Activated naive CD4-positive, alpha-beta T cell (primary cell): ENCODE measurements around the gene ZFYVE28.
"Not testable (repeated sequence)": the region's sequence is repeated elsewhere in the genome, so short reads cannot be mapped to it uniquely, and the experiment has no call there.

ENCODE experiments used
- DNase-seq, 4 experiments: peaks; one replicate each; lab custom pipeline; 2025; lab: John Stamatoyannopoulos, UW

ZFYVE28 gene

DNA sequence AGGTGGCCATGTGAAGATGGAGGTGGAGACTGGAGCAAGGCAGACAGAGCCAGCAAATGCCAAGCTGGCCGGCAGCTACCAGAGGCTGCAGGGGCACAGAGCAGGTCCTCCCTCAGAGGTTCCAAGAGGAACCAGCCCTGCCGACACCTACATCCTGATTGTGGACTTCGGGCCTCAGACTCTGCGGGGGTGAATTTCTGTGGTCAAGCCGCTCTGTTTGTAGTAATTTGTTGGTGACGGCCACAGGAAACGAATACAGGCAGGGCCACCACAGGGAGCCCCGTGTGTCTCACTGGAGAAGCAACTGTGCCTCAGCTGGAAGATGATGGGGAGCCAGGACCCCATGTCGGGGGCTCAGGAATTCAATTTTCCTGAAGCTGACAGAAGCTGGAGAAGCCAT, 28.3 kb downstream of the ZFYVE28 start:
- DNase-seq = no peak

DNA sequence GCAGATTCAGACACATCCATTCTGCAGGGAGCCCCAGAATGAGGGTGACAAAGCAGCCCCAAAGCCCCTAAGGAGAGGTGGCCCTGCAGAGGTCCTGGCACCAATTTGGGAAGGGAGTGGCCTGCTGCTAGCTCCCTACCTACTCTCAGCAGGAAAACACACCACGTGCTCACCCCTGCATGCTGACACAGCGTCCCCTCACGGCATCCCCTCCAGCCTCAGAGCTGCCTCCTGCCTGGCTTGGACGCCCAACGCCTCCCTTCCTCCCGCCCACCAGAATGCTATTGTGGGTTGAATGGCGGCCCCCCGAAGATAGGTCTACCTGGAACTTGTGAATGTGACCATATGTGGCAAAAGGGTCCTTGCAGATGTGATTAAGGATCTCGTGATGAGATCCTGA, 28.8 kb downstream of the ZFYVE28 start:
- DNase-seq = no peak

GRCh38 chr4:2388429-2389182, 29.8 kb downstream of the ZFYVE28 start:
- DNase-seq = no peak

- no peak for DNase-seq
Observed at GRCh38 chr4:2387829-2388228, 30.6 kb downstream of the ZFYVE28 start.

DNA sequence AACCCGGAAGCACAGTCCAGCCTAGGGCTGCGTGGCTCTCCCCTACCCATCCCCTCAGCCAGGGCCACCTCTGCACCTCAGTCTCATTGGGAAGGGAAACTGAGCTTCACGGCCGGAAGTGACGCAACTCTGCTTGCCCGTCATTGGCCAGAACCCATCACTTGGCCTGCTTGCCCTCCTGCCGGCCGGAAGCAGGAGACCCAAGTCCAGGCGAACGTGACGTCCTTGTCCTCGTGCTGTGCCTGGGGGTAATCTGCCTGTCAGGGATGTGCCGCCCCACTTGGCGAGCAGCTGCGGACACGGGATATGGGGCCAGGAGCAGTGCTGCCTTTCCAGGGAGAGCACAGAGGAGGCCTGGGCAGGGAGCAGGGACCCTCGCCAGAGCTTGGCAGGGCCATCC, 31.2 kb downstream of the ZFYVE28 start:
- DNase-seq = no peak

DNA sequence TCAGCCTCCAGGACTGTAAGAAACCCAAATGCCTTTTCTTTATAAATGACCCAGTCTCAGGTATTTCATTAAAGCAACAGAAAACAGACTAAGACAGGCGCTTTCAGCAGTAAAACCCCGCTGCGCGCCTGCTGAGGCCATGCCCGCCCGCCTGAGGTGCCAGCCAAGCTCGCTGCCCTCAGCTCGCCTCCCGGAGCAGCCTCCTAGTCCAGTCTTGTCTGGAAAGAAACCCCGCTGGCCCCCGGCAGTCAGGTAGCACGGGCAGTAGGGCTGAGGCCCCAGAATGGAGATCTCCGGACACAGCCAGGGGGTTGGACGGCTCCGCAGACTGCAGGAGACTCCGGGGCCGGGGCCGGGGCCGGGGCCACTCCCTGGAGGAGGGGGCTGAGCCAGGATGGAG, 31.7 kb downstream of the ZFYVE28 start:
- DNase-seq = no peak

DNA sequence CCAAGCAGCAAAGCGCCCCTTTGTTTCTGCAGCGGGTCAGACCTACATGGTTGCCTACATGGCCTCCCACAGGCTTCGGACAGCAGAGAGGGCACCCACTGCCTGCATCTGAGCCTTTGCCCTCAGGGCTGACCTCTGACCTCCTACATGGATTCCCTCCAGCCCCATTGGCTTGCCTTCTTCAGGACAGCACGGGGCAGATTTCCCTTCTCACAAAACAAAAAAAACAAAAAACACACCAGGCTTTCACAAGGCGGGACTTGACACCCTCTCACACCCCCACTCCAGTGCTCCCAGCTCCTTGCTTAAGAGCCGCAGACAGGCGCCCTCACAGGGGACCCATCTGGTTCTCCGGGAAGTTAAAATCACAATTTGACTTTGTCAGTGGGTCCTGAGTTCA, 32.9 kb downstream of the ZFYVE28 start:
- DNase-seq = no peak

DNA sequence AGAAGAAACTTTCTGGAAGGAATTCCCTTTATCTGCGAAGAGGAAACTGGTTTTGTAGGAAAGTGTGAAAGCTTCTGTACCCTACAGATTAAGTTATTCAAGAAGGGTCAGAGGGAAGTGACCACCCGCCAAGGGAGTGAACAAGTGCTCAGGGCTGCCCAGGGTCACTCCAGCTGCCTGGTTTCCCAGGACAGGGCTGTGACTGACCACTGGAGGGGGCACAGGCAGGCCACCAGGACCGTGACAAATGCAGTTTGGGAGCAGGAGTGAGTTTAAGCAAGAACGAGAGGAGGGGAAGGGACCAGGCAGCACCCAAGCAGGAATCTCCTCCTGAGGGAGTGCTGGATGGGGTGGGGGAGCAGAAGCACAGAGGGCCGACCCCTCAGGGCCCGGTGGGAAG, 34.2 kb downstream of the ZFYVE28 start:
- DNase-seq = no peak

GRCh38 chr4:2383760-2384159, 34.7 kb downstream of the ZFYVE28 start:
- no peak for DNase-seq

DNA sequence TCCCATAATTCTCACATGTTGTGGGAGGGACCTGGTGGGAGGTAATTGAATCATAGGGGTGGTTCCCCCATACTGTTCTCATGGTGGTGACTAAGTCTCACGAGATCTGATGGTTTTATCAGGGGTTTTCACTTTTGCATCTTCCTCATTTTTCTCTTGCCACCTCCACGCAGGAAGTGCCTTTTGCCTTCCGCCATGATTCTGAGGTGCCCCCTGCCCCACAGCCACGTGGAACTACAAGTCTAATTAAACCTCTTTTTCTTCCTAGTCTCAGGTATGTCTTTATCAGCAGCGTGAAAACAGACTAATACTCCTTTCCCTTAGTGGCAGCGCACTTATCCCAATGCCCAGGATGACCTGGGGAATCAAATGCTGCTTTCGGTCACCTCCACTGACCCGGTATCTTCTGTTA, 35.2 kb downstream of the ZFYVE28 start:
- DNase-seq = not testable (repeated sequence)

DNA sequence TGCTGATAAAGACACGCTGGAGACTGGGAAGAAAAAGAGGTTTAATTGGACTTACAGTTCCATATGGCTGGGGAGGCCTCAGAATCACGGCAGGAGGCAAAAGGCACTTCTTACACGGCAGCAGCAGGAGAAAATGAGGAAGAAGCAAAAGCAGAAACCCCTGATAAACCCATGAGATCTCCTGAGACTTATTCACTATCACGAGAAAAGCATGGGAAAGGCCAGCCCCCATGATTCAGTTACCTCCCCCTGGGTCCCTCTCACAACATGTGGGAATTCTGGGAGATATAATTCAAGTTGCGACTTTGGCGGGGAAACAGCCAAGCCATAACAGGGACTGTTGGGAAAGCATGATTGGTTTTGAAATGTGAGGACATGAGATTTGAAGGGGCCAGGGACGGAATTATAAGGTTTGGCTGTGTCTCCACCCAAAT, 35.7 kb downstream of the ZFYVE28 start:
- not testable (repeated sequence) for DNase-seq

GRCh38 chr4:2380589-2380988, 37.9 kb downstream of the ZFYVE28 start:
- DNase-seq = not testable (repeated sequence)

- DNase-seq = no peak
Observed at GRCh38 chr4:2378898-2379297, 39.5 kb downstream of the ZFYVE28 start.

- DNase-seq = no peak
Observed at GRCh38 chr4:2378401-2378800, 40.0 kb downstream of the ZFYVE28 start.

DNA sequence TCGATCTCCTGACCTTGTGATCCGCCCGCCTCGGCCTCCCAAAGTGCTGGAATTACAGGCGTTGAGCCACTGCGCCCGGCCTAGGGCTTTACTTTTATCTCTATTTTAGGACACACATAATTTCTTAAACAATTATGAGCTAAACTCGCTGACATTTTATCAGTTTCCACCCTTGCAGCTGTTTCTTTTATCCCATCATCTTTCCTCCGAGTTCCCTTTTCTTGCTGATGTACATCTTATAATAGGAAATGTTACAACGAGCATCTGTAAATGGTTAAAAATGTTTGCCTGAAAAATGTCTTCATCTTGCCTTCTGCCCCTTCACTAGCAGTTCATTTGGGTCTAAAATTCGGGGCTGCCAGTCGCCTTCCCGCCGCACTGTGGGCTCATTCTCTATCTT, 41.2 kb downstream of the ZFYVE28 start:
- DNase-seq = no peak

DNA sequence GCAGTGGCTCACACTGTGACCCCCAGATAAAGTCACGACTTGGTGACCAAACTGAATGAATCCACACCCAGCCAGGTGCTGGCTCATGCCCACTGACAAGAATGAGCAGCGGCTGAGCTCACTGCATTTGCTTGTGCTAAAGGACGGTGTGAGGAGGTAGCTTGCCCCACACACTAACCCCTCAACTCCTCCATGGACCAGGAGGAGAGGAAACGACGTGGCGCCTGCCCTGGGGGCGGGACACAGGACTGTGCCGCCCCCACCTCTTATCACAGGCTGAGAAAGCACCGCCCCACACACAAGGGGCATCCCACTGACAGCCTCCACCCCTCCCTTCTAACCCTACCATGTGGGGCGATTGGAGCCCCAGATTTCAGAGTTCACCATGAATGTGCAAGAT, 43.0 kb downstream of the ZFYVE28 start:
- no peak for DNase-seq

DNA sequence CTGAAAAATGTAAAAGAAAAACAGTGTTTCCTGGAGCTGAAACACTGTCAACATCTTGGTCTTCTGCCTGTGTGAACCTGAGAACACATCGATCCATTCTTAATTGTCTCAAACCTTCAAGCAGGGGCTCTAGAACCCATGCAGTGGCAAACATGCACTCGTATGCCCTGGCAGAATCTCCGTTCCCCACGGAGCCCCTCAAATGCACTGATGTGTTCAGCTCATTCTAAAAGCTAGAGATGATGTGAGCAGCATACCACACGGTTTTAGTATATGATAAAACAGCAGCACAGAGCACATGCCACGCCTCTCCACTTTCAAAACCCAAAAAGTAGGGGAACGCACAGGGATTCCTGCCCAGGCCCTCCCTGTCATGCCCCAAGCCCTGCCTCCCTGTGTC, 44.9 kb downstream of the ZFYVE28 start:
- no peak for DNase-seq

DNA sequence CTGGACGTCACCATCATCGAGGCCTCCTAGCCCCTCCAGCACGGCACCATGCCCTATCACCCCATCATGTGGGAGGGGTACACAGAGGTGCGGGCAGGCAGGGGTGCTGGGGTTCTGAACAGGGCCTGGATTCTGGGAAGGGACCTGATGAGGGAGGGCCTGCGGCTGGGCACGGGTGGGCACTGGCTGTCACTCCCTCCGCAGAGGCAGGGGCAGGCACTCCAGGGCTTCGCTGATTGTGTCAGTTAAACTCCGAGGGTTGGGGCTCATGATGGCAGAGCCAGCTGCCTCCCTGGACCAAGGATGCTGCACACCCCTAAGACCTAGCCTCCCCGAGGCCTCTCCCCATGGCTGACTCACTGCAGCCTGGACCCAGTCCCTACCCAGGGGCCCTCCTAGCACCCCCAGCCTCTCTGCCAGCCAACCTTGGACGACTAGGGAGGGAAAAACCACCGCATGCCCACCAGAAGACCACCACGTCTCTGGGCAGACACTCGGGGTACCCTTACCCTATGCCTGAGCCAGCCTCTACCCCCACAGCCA, 45.9 kb downstream of the ZFYVE28 start:
- DNase-seq = no peak

GRCh38 chr4:2371765-2372487, 46.5 kb downstream of the ZFYVE28 start:
- DNase-seq = no peak

DNA sequence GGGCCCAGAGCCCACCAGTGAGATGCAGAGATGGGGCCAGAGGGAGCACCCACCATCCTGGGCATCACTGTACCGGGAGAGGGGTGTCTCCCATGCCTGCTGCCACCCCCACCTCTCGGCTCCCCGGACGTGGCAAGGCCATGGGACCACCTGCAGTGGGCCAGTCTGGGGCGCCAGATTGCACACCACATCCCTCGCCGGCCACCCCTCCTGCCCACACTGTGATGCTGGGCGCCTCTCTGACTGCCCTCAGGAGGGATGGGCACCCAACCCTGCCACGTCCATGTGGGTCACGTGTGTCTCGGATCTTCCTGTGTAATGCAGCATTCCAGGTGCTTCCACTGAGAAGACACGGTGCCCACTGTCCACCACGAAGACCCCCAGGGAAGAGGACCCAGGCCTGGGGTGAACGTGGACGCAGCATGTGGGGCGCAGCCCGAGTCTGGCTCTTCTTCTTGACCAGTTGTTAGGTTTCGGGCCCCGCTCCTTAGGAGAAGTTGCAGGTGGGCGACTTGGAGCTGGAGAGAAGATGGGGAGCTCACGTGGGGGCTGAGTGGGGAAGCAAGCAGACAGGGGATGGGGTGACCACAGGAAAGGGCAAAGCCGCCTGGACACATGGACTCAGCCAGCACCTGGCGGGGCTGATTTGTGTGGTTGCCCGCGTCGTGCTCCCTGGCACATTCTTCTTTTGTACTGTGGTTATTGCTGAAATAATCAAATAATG, 47.7 kb downstream of the ZFYVE28 start:
- DNase-seq = no peak

DNA sequence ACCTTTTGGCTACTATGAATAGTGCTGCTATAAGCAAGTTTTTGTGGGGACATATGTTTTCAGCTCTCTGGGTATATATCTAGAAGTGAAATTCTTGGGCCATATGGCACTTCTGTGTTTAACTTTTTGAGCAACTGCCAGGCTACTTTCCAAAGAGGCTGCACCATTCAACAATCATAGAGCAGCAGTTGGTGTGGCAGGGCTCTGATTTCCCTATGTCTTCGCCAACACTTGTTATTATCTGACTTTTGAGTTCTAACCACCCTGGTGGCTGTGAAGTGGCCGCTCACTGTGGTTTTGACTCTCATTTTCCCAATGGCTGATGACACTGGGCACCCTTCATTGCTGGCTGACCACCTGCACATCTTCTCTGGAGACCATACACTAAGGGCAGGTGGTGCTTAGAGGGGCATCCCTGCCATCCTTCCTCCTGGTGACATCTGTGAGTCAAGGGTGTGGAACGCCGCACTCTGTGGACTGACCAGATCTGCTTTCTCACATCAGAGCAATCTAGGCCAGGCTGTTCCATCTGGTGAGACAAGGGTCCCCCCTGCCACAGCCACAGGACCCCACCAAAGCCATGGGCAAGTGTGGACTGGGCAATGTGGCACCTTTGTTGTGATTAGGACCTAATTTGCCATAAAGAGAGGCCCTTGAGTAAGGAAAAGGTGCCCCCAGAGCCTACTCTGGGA, 49.6 kb downstream of the ZFYVE28 start:
- DNase-seq = no peak

DNA sequence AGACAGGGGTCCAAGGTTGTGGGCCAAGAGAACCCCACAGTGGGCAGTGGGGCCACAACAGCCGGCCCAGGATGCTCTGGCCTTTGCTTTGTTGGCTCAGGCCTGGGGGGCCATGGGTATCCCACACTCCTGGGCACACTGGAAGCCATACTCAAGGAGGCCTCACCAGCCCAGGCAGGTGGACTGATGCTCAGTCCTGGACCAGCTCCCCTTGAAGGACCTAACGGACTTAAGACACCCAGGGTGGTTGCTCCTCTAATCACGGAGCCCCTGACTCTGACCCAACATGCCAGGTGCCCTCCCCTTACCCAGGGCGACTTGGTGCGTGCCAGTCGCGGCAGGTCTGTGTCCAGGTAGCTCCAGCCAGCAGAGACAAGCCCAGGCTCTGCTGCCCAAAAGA, 50.8 kb downstream of the ZFYVE28 start:
- no peak for DNase-seq
